HEK293 (cell line): ENCODE measurements around the gene CYP11A1.

Experiments used
- CTCF ChIA-PET: fragments of 350-600 bp; formaldehyde crosslinking; extraction: SDS; loops from one replicate; lab custom pipeline; 2021; ENCODE audit warnings: antibody characterized with exemption; lab: Yijun Ruan, JAX
- POLR2A ChIA-PET: fragments of 300-600 bp; formaldehyde crosslinking; extraction: SDS; loops from one replicate; lab custom pipeline; 2020; ENCODE audit warnings: antibody characterized with exemption, inconsistent platforms; lab: Yijun Ruan, JAX
- H3K27ac ChIP-seq: fragments of 200-500 bp; sonication (Bioruptor generic); 2 replicates; pipeline ENCODE4 v1.5.1; 2014; ENCODE audit warnings: low read depth, low read length, control low read depth, inconsistent platforms; ENCODE audit errors: extremely low read depth
- H3K36me3 ChIP-seq, 2 experiments: fragments of 200-500 bp in 1 of 2; sonication (Bioruptor generic) in 1 of 2; 1 replicate in 1 of 2; 2 replicates in 1 of 2; pipeline ENCODE4 v1.5.1; 2014 to 2017; ENCODE audit warnings: inconsistent platforms in 2 of 2, low read length in 2 of 2; ENCODE audit not compliant: control insufficient read depth in 2 of 2, insufficient read depth in 1 of 2
- H3K4me1 ChIP-seq: fragments of 200-500 bp; sonication (Bioruptor generic); 2 replicates; pipeline ENCODE4 v1.5.1; 2014; ENCODE audit warnings: mild to moderate bottlenecking, low read length, inconsistent platforms; ENCODE audit not compliant: control insufficient read depth, insufficient read depth
- H3K4me3 ChIP-seq: 2 replicates; pipeline ENCODE4 v1.5.1; 2011; ENCODE audit warnings: low read depth, mild to moderate bottlenecking, control low read depth, low read length, moderate library complexity
- H3K9me3 ChIP-seq: fragments of 200-500 bp; sonication (Bioruptor generic); 2 replicates; pipeline ENCODE4 v1.5.1; 2014; ENCODE audit warnings: low read depth, low read length, inconsistent platforms; ENCODE audit not compliant: control insufficient read depth, insufficient read depth
- GFI1B ChIP-seq: fragments of 450-650 bp; formaldehyde crosslinking; IDR thresholded peaks from 2 replicates; pipeline ENCODE4 v1.5.1; 2016; ENCODE audit warnings: missing biosample characterization, missing genetic modification characterization
- INSM2 ChIP-seq: fragments of 450-650 bp; formaldehyde crosslinking; IDR thresholded peaks from 2 replicates; pipeline ENCODE4 v1.5.1; 2016; ENCODE audit warnings: missing biosample characterization, missing genetic modification characterization
- KLF9 ChIP-seq: fragments of 450-650 bp; formaldehyde crosslinking; IDR thresholded peaks from 2 replicates; pipeline ENCODE4 v1.5.1; 2016; ENCODE audit warnings: missing biosample characterization, missing genetic modification characterization, low read depth
- REST ChIP-seq: fragments of 450-650 bp; formaldehyde crosslinking; IDR thresholded peaks from 2 replicates; pipeline ENCODE4 v1.5.1; 2016; ENCODE audit warnings: missing biosample characterization, missing genetic modification characterization
- SCRT2 ChIP-seq: fragments of 450-650 bp; formaldehyde crosslinking; IDR thresholded peaks from 2 replicates; pipeline ENCODE4 v1.5.1; 2016; ENCODE audit warnings: missing biosample characterization, missing genetic modification characterization
- YY2 ChIP-seq: fragments of 450-650 bp; formaldehyde crosslinking; IDR thresholded peaks from 2 replicates; pipeline ENCODE4 v1.5.1; 2016; ENCODE audit warnings: missing biosample characterization, missing genetic modification characterization
- ZBTB10 ChIP-seq: fragments of 450-650 bp; formaldehyde crosslinking; IDR thresholded peaks from 2 replicates; pipeline ENCODE4 v1.5.1; 2016; ENCODE audit warnings: missing biosample characterization, missing genetic modification characterization
- ZBTB20 ChIP-seq: fragments of 450-650 bp; formaldehyde crosslinking; IDR thresholded peaks from 2 replicates; pipeline ENCODE4 v1.5.1; 2016; ENCODE audit warnings: missing biosample characterization, missing genetic modification characterization
- ZNF132 ChIP-seq: fragments of 450-650 bp; formaldehyde crosslinking; IDR thresholded peaks from 2 replicates; pipeline ENCODE4 v1.5.1; 2017; ENCODE audit warnings: missing biosample characterization, missing genetic modification characterization, borderline replicate concordance
- ZNF138 ChIP-seq: fragments of 450-650 bp; formaldehyde crosslinking; IDR thresholded peaks from 2 replicates; pipeline ENCODE4 v1.5.1; 2016; ENCODE audit warnings: missing biosample characterization, missing genetic modification characterization, borderline replicate concordance
- ZNF280C ChIP-seq: fragments of 450-650 bp; formaldehyde crosslinking; IDR thresholded peaks from 2 replicates; pipeline ENCODE4 v1.5.1; 2016; ENCODE audit warnings: missing biosample characterization, missing genetic modification characterization
- ZNF311 ChIP-seq: fragments of 450-650 bp; formaldehyde crosslinking; IDR thresholded peaks from 2 replicates; pipeline ENCODE4 v1.5.1; 2017; ENCODE audit warnings: missing biosample characterization, missing genetic modification characterization, borderline replicate concordance
- ZNF341 ChIP-seq: fragments of 450-650 bp; formaldehyde crosslinking; IDR thresholded peaks from 2 replicates; pipeline ENCODE4; 2016; ENCODE audit warnings: low read depth, missing biosample characterization, missing genetic modification characterization
- ZNF404 ChIP-seq: fragments of 450-650 bp; formaldehyde crosslinking; IDR thresholded peaks from 2 replicates; pipeline ENCODE4 v1.5.1; 2017; ENCODE audit warnings: missing biosample characterization, missing genetic modification characterization
- ZNF518A ChIP-seq: fragments of 450-650 bp; formaldehyde crosslinking; conservative IDR thresholded peaks from 2 replicates; pipeline ENCODE4 v1.5.1; 2016; ENCODE audit warnings: low read depth, missing biosample characterization, missing genetic modification characterization
- ZNF639 ChIP-seq: fragments of 450-650 bp; formaldehyde crosslinking; IDR thresholded peaks from 2 replicates; pipeline ENCODE4 v1.5.1; 2016; ENCODE audit warnings: missing biosample characterization, missing genetic modification characterization
- ZNF658 ChIP-seq: fragments of 450-650 bp; formaldehyde crosslinking; IDR thresholded peaks from 2 replicates; pipeline ENCODE4; 2016; ENCODE audit warnings: missing biosample characterization, missing genetic modification characterization

The CYP11A1 gene

GRCh38 chr15:74402873-74403587 is 35.6 kb upstream of the CYP11A1 start (continued):
- TF ChIP-seq ZNF280C (tag by site-specific recombination) (no peak), ZNF311 (no peak), ZNF132 (tag by site-specific recombination) (no peak), ZNF518A (tag by site-specific recombination) (no peak), ZBTB10 (tag by site-specific recombination) (no peak), YY2 (tag by site-specific recombination) (no peak), ZNF658 (tag by site-specific recombination) (no peak), INSM2 (tag by site-specific recombination) (no peak), ZNF138 (tag by site-specific recombination) (no peak)

GRCh38 chr15:74402337-74402841 is 34.9 kb upstream of the CYP11A1 start:
- ChIA-PET CTCF (interaction anchor here (0.7 to 1.1 kb wide), 2 partner anchors 8 to 19 kb away, joined by 3 to 5 read pairs; no protein-coding TSS in a partner anchor), POLR2A (interaction anchor here (1.4 kb wide), 1 partner anchor 17 kb away, joined by 4 read pairs; no protein-coding TSS in a partner anchor)
- H3K27ac ChIP-seq: no peak overlapping the region
- no peak for TF ChIP-seq GFI1B (tag by site-specific recombination)
- TF ChIP-seq ZNF639 (tag by site-specific recombination): no peak
- TF ChIP-seq KLF9 (tag by site-specific recombination): no peak
- no peak for TF ChIP-seq ZBTB20 (tag by site-specific recombination)
- no peak for TF ChIP-seq ZNF341 (tag by site-specific recombination)
- TF ChIP-seq SCRT2 (tag by site-specific recombination): no peak
- TF ChIP-seq REST (tag by site-specific recombination): no peak
- no peak for TF ChIP-seq ZNF404 (tag by site-specific recombination)

More at GRCh38 chr15:74402337-74402841, 34.9 kb upstream of the CYP11A1 start:
- no peaks in the 10 kb centered on the region for H3K9me3 ChIP-seq
- no peaks in the 10 kb centered on the region for H3K4me1 ChIP-seq
- no peaks in the 10 kb centered on the region for H3K36me3 ChIP-seq
- H3K4me3 ChIP-seq: no peak overlapping the region
